Ishikawa (cell line): ENCODE data around the gene SMIM22.

Experiments used
- CEBPB ChIP-seq: IDR thresholded peaks from 2 replicates; pipeline ENCODE4 v1.6.1; 2012
- EGR1 ChIP-seq: IDR thresholded peaks from 2 replicates; pipeline ENCODE4 v1.6.1; 2012
- EP300 ChIP-seq: IDR thresholded peaks from 2 replicates; pipeline ENCODE4 v1.6.1; 2012; ENCODE audit warnings: borderline replicate concordance
- TCF12 ChIP-seq: IDR thresholded peaks from 2 replicates; pipeline ENCODE4 v1.6.1; 2012; ENCODE audit warnings: low read depth

GRCh38 chr16:4826526-4826925 lies 31.4 kb downstream of the SMIM22 start:
- TF ChIP-seq EP300, result no peak
- TF ChIP-seq EGR1, result no peak
- TF ChIP-seq TCF12, result no peak
- TF ChIP-seq CEBPB, result no peak
